IPS-20b (cell line): ENCODE data around the gene WDFY4.

Experiments
- H3K27ac ChIP-seq: one replicate; pipeline ENCODE4 v1.5.1; 2013; ENCODE audit warnings: low read length
- H3K27me3 ChIP-seq: 2 replicates; pipeline ENCODE4 v1.6.1; 2013; ENCODE audit warnings: mild to moderate bottlenecking, low read length, inconsistent platforms; ENCODE audit not compliant: insufficient read depth
- H3K36me3 ChIP-seq: 2 replicates; pipeline ENCODE4 v1.6.1; 2013; ENCODE audit warnings: low read depth, mild to moderate bottlenecking, inconsistent platforms, low read length, moderate library complexity; ENCODE audit not compliant: insufficient read depth
- H3K4me1 ChIP-seq: 2 replicates; pipeline ENCODE4 v1.6.1; 2013; ENCODE audit warnings: mild to moderate bottlenecking, control low read depth, inconsistent platforms, low read length, moderate library complexity; ENCODE audit not compliant: insufficient read depth
- H3K4me3 ChIP-seq: 2 replicates; pipeline ENCODE4 v1.5.1; 2013; ENCODE audit warnings: mild to moderate bottlenecking, low read length, inconsistent platforms
- H3K9ac ChIP-seq: 2 replicates; pipeline ENCODE4 v1.6.1; 2013; ENCODE audit warnings: low read depth, mild to moderate bottlenecking, inconsistent platforms, low read length, moderate library complexity
- H3K9me3 ChIP-seq: 2 replicates; pipeline ENCODE4 v1.6.1; 2013; ENCODE audit warnings: mild to moderate bottlenecking, low read depth, low read length, inconsistent platforms; ENCODE audit not compliant: insufficient read depth

WDFY4 gene

DNA sequence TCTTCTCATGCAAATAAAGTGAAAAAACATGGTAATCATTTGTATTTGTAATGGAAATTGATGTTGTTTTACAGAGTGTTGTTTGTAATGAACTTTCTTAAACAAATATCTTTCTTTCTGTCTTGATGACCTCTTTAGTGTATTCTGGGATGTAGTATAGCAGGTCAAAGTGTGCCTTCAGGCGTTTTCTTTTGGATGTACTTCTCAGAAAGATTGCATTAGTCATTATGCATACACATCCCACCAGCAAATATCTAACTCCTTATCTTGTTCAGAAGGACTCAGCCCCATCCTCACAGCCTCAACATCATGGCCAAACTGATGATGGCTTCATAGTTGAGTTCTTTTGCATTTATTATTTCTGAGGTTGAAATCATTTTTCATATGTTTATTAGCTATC lies 130.3 kb downstream of the WDFY4 start:
- Histone ChIP-seq H3K4me3 (no peak overlapping the region), H3K4me1 (no peaks in the 10 kb centered on the region), H3K27me3 (peaks cover 19% of the 10 kb centered on the region), H3K36me3 (no peaks in the 10 kb centered on the region), H3K27ac (no peak overlapping the region), H3K9me3 (no peaks in the 10 kb centered on the region), H3K9ac (no peak overlapping the region)

DNA sequence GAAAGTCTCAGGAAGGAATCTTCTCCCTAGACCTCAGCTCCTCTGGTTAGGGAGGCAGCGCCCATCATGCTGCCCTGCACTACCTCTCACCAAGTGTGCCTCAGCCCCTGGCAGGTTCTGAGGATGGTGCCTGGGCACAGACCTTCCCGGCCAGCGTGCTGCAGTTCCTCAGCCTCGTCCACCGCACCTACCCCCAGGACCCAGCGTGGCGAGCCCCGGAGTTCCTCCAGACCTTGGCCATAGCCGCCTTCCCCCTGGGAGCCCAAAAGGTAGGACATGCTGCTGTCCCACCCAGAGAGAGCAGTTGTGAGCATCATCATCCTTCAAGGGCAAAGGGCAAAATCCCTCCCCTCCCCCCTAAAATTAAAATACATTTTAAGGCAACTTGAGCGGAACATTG lies 132.5 kb downstream of the WDFY4 start:
- Histone ChIP-seq H3K36me3 (no peaks in the 10 kb centered on the region), H3K4me1 (no peaks in the 10 kb centered on the region), H3K9ac (no peak overlapping the region), H3K4me3 (no peak overlapping the region), H3K27ac (no peak overlapping the region), H3K9me3 (no peaks in the 10 kb centered on the region), H3K27me3 (peaks cover 19% of the 10 kb centered on the region)

DNA sequence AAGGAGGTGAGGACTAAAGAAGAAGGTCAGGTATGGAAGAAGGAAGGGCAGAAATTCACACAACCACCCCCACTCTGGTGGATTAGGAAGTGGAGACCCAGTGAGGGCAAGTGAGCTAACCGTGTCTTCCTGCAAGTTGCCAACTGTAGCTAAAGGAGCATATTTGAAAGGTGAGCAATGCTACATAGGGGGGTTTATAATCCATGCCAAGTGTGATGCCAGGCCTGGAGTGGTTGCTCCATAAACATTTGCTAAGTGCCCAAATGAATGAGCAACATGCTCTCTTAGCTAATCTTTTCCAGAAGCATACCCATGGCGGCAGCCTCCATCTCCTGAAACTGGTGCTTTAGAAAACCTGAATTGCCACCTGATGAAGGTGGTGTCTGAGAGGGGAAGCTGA lies 133.4 kb downstream of the WDFY4 start:
- no peaks in the 10 kb centered on the region for H3K36me3 ChIP-seq
- H3K27me3 ChIP-seq, result peaks cover 12% of the 10 kb centered on the region
- no peaks in the 10 kb centered on the region for H3K9me3 ChIP-seq
- H3K4me1 ChIP-seq, result no peaks in the 10 kb centered on the region
- H3K27ac ChIP-seq, result no peak overlapping the region
- no peak overlapping the region for H3K4me3 ChIP-seq
- no peak overlapping the region for H3K9ac ChIP-seq

GRCh38 chr10:48818861-48819520 lies 134.3 kb downstream of the WDFY4 start:
- Histone ChIP-seq H3K9me3 (no peaks in the 10 kb centered on the region), H3K36me3 (no peaks in the 10 kb centered on the region), H3K9ac (no peak overlapping the region), H3K27ac (no peak overlapping the region), H3K27me3 (peaks cover 7% of the 10 kb centered on the region), H3K4me1 (no peaks in the 10 kb centered on the region), H3K4me3 (no peak overlapping the region)

GRCh38 chr10:48819783-48820182 lies 135.1 kb downstream of the WDFY4 start:
- Histone ChIP-seq H3K4me3 (no peak overlapping the region), H3K27ac (no peak overlapping the region), H3K4me1 (no peaks in the 10 kb centered on the region), H3K9ac (no peak overlapping the region), H3K27me3 (no peaks in the 10 kb centered on the region; the same call in 1 of the 2 replicates), H3K36me3 (no peaks in the 10 kb centered on the region), H3K9me3 (no peaks in the 10 kb centered on the region)

- Histone ChIP-seq H3K27me3 (no peaks in the 10 kb centered on the region; the same call in 1 of the 2 replicates), H3K9me3 (no peaks in the 10 kb centered on the region), H3K9ac (no peak overlapping the region), H3K4me1 (no peaks in the 10 kb centered on the region), H3K36me3 (no peaks in the 10 kb centered on the region), H3K27ac (no peak overlapping the region), H3K4me3 (no peak overlapping the region)
These were observed 135.6 kb downstream of the WDFY4 start for GRCh38 chr10:48820231-48820630.

DNA sequence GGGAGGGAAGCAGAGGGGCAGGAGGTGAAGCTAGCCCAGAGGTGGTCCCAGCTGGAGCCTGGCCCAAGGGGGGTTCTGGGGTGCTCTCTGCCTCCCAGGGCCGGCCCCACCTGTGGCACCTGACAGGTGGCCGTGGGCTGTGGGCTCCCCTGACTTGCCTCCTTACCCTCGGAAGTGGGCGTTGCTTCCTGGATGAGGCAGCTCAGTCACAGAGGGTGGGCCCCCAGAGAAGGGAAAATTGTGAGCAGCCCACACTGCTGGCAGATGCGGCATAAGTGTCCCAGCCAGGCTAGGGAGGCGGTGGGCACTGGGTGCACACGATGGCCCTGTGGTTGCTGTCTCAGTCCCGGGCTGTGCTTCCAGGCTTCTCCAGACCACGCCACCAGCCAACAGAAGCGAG lies 136.0 kb downstream of the WDFY4 start:
- Histone ChIP-seq H3K4me1 (no peaks in the 10 kb centered on the region), H3K36me3 (no peaks in the 10 kb centered on the region), H3K4me3 (no peak overlapping the region), H3K9ac (no peak overlapping the region), H3K27ac (no peak overlapping the region), H3K9me3 (no peaks in the 10 kb centered on the region), H3K27me3 (no peaks in the 10 kb centered on the region; the same call in 1 of the 2 replicates)

DNA sequence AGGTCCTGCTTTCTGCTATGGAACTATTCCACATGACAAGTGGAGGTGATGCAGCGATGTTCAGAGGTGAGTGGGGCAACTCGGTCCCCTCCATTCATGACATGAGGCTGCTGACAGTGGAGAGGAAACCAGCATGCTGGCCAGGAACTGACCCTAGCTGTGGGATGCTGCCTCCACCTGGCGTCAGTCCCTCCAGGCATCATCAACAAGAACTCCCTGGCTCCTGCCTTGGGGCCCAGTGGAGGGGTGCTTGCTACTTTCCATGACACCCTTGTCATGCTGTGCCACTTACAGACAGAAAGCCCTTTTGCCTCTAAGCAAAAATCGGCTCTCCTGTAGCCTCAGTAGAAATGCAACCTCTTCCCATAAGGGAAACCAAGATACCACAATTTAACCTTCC lies 136.4 kb downstream of the WDFY4 start:
- H3K9ac ChIP-seq, result no peak overlapping the region
- H3K27me3 ChIP-seq, result no peaks in the 10 kb centered on the region; the same call in 1 of the 2 replicates
- no peaks in the 10 kb centered on the region for H3K9me3 ChIP-seq
- H3K4me1 ChIP-seq, result no peaks in the 10 kb centered on the region
- H3K36me3 ChIP-seq, result no peaks in the 10 kb centered on the region
- H3K4me3 ChIP-seq, result no peak overlapping the region
- no peak overlapping the region for H3K27ac ChIP-seq

DNA sequence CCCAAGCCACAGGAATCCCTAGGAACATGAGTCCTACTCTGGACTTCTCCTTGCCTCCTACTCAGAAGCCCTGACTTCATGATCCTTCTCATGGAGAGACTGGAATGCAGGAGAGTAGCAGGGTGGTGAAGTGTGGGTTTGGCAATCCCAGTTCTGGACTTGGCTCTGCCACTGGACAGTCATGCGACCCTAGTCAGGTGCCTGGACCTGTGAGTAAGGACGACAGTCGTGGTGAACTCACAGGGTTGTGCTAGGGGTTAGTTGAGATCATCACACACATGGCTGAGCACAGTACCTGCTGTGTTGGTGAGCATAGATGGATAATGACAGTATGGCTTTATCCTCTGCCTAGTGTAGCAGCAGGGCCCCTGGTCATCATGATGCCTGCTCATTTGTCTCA lies 137.0 kb downstream of the WDFY4 start:
- no peaks in the 10 kb centered on the region for H3K9me3 ChIP-seq
- no peak overlapping the region for H3K4me3 ChIP-seq
- H3K36me3 ChIP-seq, result no peaks in the 10 kb centered on the region
- no peaks in the 10 kb centered on the region for H3K4me1 ChIP-seq
- H3K9ac ChIP-seq, result no peak overlapping the region
- H3K27me3 ChIP-seq, result no peaks in the 10 kb centered on the region; the same call in 1 of the 2 replicates
- no peak overlapping the region for H3K27ac ChIP-seq

GRCh38 chr10:48833674-48834073 lies 149.0 kb downstream of the WDFY4 start:
- H3K27ac ChIP-seq, result no peak overlapping the region
- H3K27me3 ChIP-seq, result no peaks in the 10 kb centered on the region; the same call in 1 of the 2 replicates
- H3K4me3 ChIP-seq, result no peak overlapping the region
- no peaks in the 10 kb centered on the region for H3K4me1 ChIP-seq
- no peak overlapping the region for H3K9ac ChIP-seq
- H3K9me3 ChIP-seq, result no peaks in the 10 kb centered on the region
- H3K36me3 ChIP-seq, result no peaks in the 10 kb centered on the region

GRCh38 chr10:48834189-48834965 lies 149.7 kb downstream of the WDFY4 start:
- Histone ChIP-seq H3K9ac (no peak overlapping the region), H3K36me3 (no peaks in the 10 kb centered on the region), H3K4me3 (no peak overlapping the region), H3K27me3 (no peaks in the 10 kb centered on the region; the same call in 1 of the 2 replicates), H3K4me1 (no peaks in the 10 kb centered on the region), H3K9me3 (no peaks in the 10 kb centered on the region), H3K27ac (no peak overlapping the region)

GRCh38 chr10:48835781-48836180 lies 151.1 kb downstream of the WDFY4 start:
- no peak overlapping the region for H3K9ac ChIP-seq
- H3K27me3 ChIP-seq, result no peaks in the 10 kb centered on the region; the same call in 1 of the 2 replicates
- H3K36me3 ChIP-seq, result no peaks in the 10 kb centered on the region
- no peak overlapping the region for H3K27ac ChIP-seq
- no peaks in the 10 kb centered on the region for H3K9me3 ChIP-seq
- no peak overlapping the region for H3K4me3 ChIP-seq
- H3K4me1 ChIP-seq, result no peaks in the 10 kb centered on the region
